Thoracic aorta (tissue), 2 donors: ENCODE measurements around the gene ADPGK. TPM values are rescaled to one million over a fixed set of nuclear protein-coding genes. Genes with fewer than 3 reads are reported as not detected.

Experiments
- ATAC-seq: fragments of 150-250 bp; one replicate; pipeline ENCODE4 v1.8.0; 2017; ENCODE audit warnings: low read depth; ENCODE audit not compliant: insufficient number of reproducible peaks, low FRiP score
- DNase-seq: peaks from one replicate; pipeline ENCODE4 v3.0.0-alpha.2; 2020; ENCODE audit warnings: low spot score
- H3K27ac ChIP-seq, 2 donors: fragments of 200-600 bp; sonication (generic); 1 replicate in 1 of 2; 2 replicates in 1 of 2; pipeline ENCODE4 v1.5.1; 2016; ENCODE audit warnings: mild to moderate bottlenecking in 2 of 2, moderate library complexity in 2 of 2
- H3K27me3 ChIP-seq: fragments of 200-600 bp; sonication (generic); replicated peaks from 2 replicates; pipeline ENCODE4 v1.6.0; 2016; ENCODE audit warnings: mild to moderate bottlenecking; ENCODE audit not compliant: insufficient read depth
- H3K36me3 ChIP-seq: fragments of 200-600 bp; sonication (generic); one replicate; pipeline ENCODE4 v1.5.1; 2016
- H3K4me1 ChIP-seq, 2 donors: fragments of 200-600 bp; sonication (generic); 1 replicate in 1 of 2; 2 replicates in 1 of 2; pipeline versions ENCODE4 v1.5.1 to v1.6.0; 2016; ENCODE audit warnings: low read depth in 2 of 2, mild to moderate bottlenecking in 1 of 2; ENCODE audit not compliant: control insufficient read depth in 1 of 2
- H3K4me3 ChIP-seq: fragments of 200-600 bp; sonication (generic); 2 replicates; pipeline ENCODE4 v1.5.1; 2016; ENCODE audit warnings: mild to moderate bottlenecking
- H3K9me3 ChIP-seq: fragments of 200-600 bp; sonication (generic); 2 replicates; pipeline ENCODE4 v1.5.1; 2016
- total RNA-seq, 2 donors: library from RNA; depleted of rRNA; stranded (reverse); fragments of >200 nt; gene quantifications; one replicate each; pipeline versions ENCODE4 v1.1.0 to v1.2.3, GENCODE V29; 2016
- TF ChIP-seq, protein P1 (sequence below): fragments of 200-600 bp; sonication (generic); IDR thresholded peaks from one replicate; pipeline ENCODE4 v1.5.1; 2019; ENCODE audit warnings: antibody characterized with exemption

ADPGK gene
- total RNA-seq, 2 donors from 2014 or later = 47.8 to 81.2 TPM

DNA sequence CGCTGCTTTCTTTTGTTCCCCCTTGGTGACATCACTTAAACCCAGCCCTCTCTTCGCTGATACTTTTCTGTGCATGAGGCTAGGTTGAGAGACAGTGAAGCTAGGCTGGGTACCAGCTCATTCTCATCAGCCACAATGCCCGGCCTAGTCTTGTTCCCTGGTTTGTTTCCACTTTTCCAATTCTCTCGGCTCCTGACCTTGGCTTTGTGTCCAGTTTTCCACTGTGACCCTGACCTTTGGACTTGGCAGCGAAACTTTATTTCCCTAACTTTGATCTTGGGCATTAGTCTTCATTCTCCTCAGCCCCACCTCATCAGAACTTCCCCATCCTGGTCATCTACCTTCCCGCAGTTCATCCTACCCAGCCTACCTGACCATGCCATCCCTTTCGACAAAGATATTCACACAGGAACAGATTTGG, 908 bp upstream of the ADPGK start:
- Histone ChIP-seq H3K9me3 (no peaks in the 10 kb centered on the region), H3K4me3 (peak overlapping the region; percentile 95), H3K27me3 (no peaks in the 10 kb centered on the region), H3K27ac (peak overlapping the region; percentile 91 to 94), H3K36me3 (no peaks in the 10 kb centered on the region), H3K4me1 (peaks cover 17 to 43% of the 10 kb centered on the region in 2 donors)
- no peak for ATAC-seq
- TF ChIP-seq, protein P1, sequence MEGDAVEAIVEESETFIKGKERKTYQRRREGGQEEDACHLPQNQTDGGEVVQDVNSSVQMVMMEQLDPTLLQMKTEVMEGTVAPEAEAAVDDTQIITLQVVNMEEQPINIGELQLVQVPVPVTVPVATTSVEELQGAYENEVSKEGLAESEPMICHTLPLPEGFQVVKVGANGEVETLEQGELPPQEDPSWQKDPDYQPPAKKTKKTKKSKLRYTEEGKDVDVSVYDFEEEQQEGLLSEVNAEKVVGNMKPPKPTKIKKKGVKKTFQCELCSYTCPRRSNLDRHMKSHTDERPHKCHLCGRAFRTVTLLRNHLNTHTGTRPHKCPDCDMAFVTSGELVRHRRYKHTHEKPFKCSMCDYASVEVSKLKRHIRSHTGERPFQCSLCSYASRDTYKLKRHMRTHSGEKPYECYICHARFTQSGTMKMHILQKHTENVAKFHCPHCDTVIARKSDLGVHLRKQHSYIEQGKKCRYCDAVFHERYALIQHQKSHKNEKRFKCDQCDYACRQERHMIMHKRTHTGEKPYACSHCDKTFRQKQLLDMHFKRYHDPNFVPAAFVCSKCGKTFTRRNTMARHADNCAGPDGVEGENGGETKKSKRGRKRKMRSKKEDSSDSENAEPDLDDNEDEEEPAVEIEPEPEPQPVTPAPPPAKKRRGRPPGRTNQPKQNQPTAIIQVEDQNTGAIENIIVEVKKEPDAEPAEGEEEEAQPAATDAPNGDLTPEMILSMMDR = peak; percentile 2
- DNase-seq = no peak

DNA sequence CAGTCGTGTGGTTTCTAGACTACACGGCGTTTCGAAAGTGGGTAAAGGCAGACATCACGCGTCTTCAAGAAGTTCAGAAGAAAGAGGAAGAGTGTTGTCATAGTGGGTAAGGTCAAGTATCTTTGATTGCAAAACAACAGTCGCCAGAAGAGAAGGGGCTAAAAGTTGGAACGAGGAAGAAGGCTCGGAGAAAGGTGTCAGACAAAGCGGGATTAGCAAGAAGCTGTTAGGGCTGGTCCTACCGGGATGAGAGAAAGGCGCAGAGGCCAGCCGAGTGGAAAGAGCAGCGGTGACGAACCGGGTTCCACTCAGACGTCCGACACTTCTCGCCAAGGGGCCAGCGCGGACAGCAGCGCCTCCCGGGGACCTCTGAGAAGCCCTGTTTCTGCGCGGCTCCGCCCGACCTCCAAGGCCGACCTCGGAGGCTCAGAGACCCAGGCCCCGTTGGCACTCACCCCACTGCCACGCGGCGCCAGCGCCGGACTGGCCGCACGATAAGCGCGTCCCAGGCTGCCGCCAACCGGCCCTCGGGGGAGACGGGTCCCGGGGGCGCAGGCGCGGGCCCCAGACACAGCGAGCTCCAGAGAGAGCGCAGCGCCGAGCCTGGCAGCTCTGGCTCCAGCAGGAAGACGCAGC, 436 bp downstream of the ADPGK start:
- H3K4me3 ChIP-seq = peak overlapping the region; percentile 95
- peaks cover 17 to 43% of the 10 kb centered on the region in 2 donors for H3K4me1 ChIP-seq
- no peaks in the 10 kb centered on the region for H3K9me3 ChIP-seq
- no peaks in the 10 kb centered on the region for H3K36me3 ChIP-seq
- H3K27me3 ChIP-seq = no peaks in the 10 kb centered on the region
- peak; percentile 8 for ATAC-seq
- TF ChIP-seq, protein P1 = no peak
- H3K27ac ChIP-seq = peak overlapping the region; percentile 91 to 94
- no peak for DNase-seq

DNA sequence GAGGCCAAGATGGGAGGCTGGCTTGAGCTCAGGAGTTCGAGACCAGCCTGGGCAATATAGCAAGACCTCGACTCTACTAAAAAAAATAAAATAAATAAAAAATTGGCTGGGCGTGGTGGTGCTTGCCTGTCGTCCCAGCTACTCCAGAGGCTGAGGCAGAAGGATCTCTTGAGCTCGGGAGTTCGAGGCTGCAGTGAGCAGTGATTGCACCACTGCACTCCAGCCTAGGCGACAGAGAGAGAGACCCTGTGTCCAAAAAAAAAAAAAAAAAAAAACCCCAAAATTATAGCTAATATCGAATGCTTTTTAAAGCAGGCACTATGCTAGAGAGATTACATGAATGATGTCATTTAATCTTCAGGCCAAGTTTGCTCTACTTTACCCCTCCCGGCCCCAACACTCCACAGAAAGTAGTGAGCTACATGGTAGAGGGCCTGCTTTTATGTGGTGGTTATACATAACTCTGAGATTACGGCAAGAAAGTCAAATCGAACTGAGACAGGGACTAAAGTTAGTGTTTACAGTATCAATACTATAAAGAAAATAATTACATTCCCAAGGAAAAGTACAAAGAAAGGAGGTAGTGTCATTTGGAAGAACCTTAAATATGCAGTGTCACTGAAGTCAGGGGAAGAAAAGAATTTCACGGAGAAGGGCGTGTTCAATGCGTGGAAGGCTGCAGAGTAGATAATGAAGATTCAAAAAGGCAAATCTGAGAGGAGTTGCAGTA, 1.1 kb downstream of the ADPGK start:
- no peaks in the 10 kb centered on the region for H3K27me3 ChIP-seq
- H3K9me3 ChIP-seq = no peaks in the 10 kb centered on the region
- H3K4me3 ChIP-seq = peak overlapping the region; percentile 95
- TF ChIP-seq, protein P1 = no peak
- H3K36me3 ChIP-seq = no peaks in the 10 kb centered on the region
- H3K4me1 ChIP-seq = peaks cover 17 to 38% of the 10 kb centered on the region in 2 donors
- no peak for ATAC-seq
- DNase-seq = no peak
- peak overlapping the region; percentile 91 to 94 for H3K27ac ChIP-seq

DNA sequence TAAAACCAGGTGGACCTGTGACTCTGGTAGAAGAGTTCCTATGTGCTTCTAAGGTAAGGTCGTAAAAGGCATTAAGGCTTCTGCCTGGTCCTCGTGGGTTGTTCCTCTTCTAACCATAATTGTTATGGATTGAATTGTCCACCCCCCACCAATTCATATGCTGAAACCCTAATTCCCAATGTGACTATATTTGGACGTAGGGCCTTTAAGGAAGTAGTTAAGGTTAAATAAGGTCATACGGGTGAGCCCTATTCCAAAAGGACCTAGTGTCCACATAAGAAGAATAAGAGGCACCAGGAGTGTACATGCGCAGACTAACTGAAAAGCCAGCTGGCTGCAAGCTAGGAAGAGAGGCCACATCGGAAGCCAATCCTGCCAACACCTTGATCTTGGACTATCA, 1.9 kb downstream of the ADPGK start:
- Histone ChIP-seq H3K27ac (no peak overlapping the region), H3K4me3 (peak overlapping the region; percentile 95), H3K27me3 (no peaks in the 10 kb centered on the region), H3K36me3 (no peaks in the 10 kb centered on the region), H3K9me3 (no peaks in the 10 kb centered on the region), H3K4me1 (peaks cover 17 to 31% of the 10 kb centered on the region in 2 donors)
- ATAC-seq (no peak), DNase-seq (no peak)
- TF ChIP-seq, protein P1 = no peak

DNA sequence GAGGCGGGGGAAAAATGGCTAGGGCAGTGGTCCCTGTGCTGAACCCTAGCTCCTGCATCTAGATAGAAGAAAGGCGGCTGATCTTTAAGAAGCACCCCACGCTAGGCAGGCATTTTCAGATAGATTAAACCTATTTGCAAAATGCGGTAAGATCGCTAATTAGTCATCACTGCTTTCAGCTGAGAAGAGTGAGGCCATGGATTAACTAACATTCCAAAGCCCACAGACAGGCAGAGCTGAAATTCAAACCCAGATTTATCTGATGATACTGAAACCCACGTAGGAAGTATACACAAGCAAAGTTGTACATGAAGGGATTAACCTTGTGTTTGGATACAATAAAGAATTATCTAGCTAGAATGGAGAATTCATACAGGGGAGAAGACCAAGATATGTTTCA, 4.8 kb downstream of the ADPGK start:
- Histone ChIP-seq H3K4me3 (no peak overlapping the region), H3K27ac (no peak overlapping the region), H3K4me1 (peaks cover 12 to 19% of the 10 kb centered on the region in 2 donors), H3K27me3 (no peaks in the 10 kb centered on the region), H3K36me3 (no peaks in the 10 kb centered on the region), H3K9me3 (no peaks in the 10 kb centered on the region)
- ATAC-seq = no peak
- DNase-seq = no peak
- TF ChIP-seq, protein P1 = no peak
